Osteoblast (primary cell): ENCODE data around the gene PTPRN2. TPM values are rescaled to one million over a fixed set of nuclear protein-coding genes. Genes with fewer than 3 reads are reported as not detected.
"Not testable (repeated sequence)": the region's sequence is repeated elsewhere in the genome, so short reads cannot be mapped to it uniquely, and the experiment has no call there.

Experiments
- DNase-seq: peaks from one replicate; pipeline ENCODE4 v3.0.0; 2011; ENCODE audit warnings: low spot score, mixed read lengths; ENCODE audit not compliant: insufficient read length; ENCODE audit errors: missing footprints
- H2AFZ ChIP-seq: 2 replicates; pipeline ENCODE4 v1.6.0; 2011; ENCODE audit warnings: mild to moderate bottlenecking, low read length
- H3K27ac ChIP-seq: 2 replicates; pipeline ENCODE4 v1.5.1; 2011; ENCODE audit warnings: mild to moderate bottlenecking, low read depth, low read length, moderate library complexity
- H3K27me3 ChIP-seq: 2 replicates; pipeline ENCODE4 v1.6.0; 2012; ENCODE audit warnings: mild to moderate bottlenecking, control low read depth, inconsistent platforms, low read length, moderate library complexity; ENCODE audit not compliant: insufficient read depth
- H3K36me3 ChIP-seq: 2 replicates; pipeline ENCODE4 v1.5.1; 2011; ENCODE audit warnings: mild to moderate bottlenecking, low read length, control low read depth, moderate library complexity; ENCODE audit not compliant: insufficient read depth
- H3K4me1 ChIP-seq: 2 replicates; pipeline ENCODE4 v1.5.1; 2011; ENCODE audit warnings: mild to moderate bottlenecking, low read length, control low read depth, moderate library complexity; ENCODE audit not compliant: insufficient read depth
- H3K4me2 ChIP-seq: 2 replicates; pipeline ENCODE4 v1.6.0; 2011; ENCODE audit warnings: mild to moderate bottlenecking, low read length; ENCODE audit not compliant: insufficient read depth
- H3K4me3 ChIP-seq: fragments of 200-600 bp; sonication (generic); 3 replicates; pipeline ENCODE4 v1.5.1; 2012; ENCODE audit warnings: mild to moderate bottlenecking, low read length, inconsistent platforms; ENCODE audit not compliant: insufficient read depth
- H3K79me2 ChIP-seq: 2 replicates; pipeline ENCODE4 v1.6.0; 2012; ENCODE audit warnings: mild to moderate bottlenecking, low read length, control low read depth, inconsistent platforms; ENCODE audit not compliant: insufficient read depth
- H3K9me3 ChIP-seq: 2 replicates; pipeline ENCODE4 v1.5.1; 2011; ENCODE audit warnings: low read depth, low read length, control low read depth
- H4K20me1 ChIP-seq: 2 replicates; pipeline ENCODE4 v1.6.0; 2012; ENCODE audit warnings: mild to moderate bottlenecking, low read length, control low read depth; ENCODE audit not compliant: insufficient read depth
- CTCF ChIP-seq: IDR thresholded peaks from 2 replicates; pipeline ENCODE4 v1.5.1; 2011; ENCODE audit warnings: mild to moderate bottlenecking, low read depth, low read length, moderate library complexity; ENCODE audit errors: extremely low read depth
- total RNA-seq: library from RNA; depleted of rRNA; stranded (reverse); fragments of >200 nt; gene quantifications from 2 replicates; pipeline ENCODE4 v1.2.3, GENCODE V29; 2012

Gene PTPRN2
- total RNA-seq, 1 donor: 0.36 TPM

DNA sequence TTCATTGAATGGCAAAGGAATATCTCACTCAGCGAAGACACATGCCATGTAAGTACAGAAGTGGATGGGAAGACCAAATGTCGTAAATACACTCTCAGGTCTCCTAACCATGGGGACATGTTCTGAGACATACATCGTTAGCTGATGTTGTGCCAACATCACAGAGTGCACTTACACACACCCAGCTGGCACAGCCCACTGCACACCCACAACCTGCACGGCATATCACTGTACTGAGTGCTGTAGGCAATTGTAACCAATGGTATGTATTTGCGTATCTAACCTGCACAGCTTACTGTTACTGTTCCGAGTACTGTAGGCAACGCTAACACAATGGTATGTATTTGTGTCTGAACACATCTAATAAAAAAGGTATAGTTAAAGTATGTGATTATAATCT is 550.4 kb downstream of the PTPRN2 start:
- no peak for TF ChIP-seq CTCF
- Histone ChIP-seq H2AFZ (no peak overlapping the region), H3K4me3 (no peak overlapping the region), H3K79me2 (no peaks in the 10 kb centered on the region), H3K4me1 (no peaks in the 10 kb centered on the region), H4K20me1 (no peaks in the 10 kb centered on the region), H3K27me3 (no peaks in the 10 kb centered on the region), H3K27ac (no peak overlapping the region), H3K36me3 (no peaks in the 10 kb centered on the region), H3K9me3 (peaks cover 5% of the 10 kb centered on the region), H3K4me2 (no peak overlapping the region)
- no peak for DNase-seq

- no peak for DNase-seq
- Histone ChIP-seq H3K4me3 (no peak overlapping the region), H3K27me3 (no peaks in the 10 kb centered on the region), H3K4me2 (no peak overlapping the region), H3K27ac (no peak overlapping the region), H3K79me2 (no peaks in the 10 kb centered on the region), H3K9me3 (peaks cover 5% of the 10 kb centered on the region), H3K36me3 (no peaks in the 10 kb centered on the region), H3K4me1 (no peaks in the 10 kb centered on the region), H2AFZ (no peak overlapping the region), H4K20me1 (no peaks in the 10 kb centered on the region)
- no peak for TF ChIP-seq CTCF
Measured at GRCh38 chr7:158035343-158035742, 552.3 kb downstream of the PTPRN2 start.

DNA sequence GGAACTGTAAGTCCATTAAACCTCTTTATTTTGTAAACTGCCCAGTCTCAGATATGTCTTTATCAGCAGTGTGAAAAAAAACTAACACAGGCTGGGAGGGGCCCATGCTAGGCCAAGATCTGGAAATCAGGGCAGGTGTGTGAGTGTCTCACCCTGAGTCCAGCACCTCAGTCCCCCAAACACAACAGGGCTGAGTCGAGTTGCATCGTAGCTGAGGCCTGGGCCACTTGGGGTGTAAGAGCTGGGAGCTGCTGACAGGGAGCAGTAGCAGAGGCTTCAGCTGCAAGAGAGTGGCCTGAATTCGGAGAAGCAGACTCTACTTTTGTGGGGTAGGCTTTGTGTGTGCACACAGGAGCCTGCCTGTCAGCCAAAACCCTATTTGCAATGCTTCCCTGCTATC is 553.1 kb downstream of the PTPRN2 start:
- Histone ChIP-seq H3K27me3 (no peaks in the 10 kb centered on the region), H3K4me2 (no peak overlapping the region), H3K4me3 (no peak overlapping the region), H3K36me3 (no peaks in the 10 kb centered on the region), H3K79me2 (no peaks in the 10 kb centered on the region), H3K4me1 (no peaks in the 10 kb centered on the region), H4K20me1 (no peaks in the 10 kb centered on the region), H2AFZ (no peak overlapping the region), H3K9me3 (peaks cover 5% of the 10 kb centered on the region), H3K27ac (no peak overlapping the region)
- TF ChIP-seq CTCF: no peak
- DNase-seq: no peak

GRCh38 chr7:158033925-158034324 is 553.7 kb downstream of the PTPRN2 start:
- H3K36me3 ChIP-seq, H3K4me1 ChIP-seq, H3K4me3 ChIP-seq, H3K27me3 ChIP-seq, H3K79me2 ChIP-seq, H3K4me2 ChIP-seq, H4K20me1 ChIP-seq, DNase-seq, H3K9me3 ChIP-seq, H3K27ac ChIP-seq, H2AFZ ChIP-seq: not testable (repeated sequence)
